HFFc6 (cell line): ENCODE measurements around the gene KCNH3. TPM values are rescaled to one million over a fixed set of nuclear protein-coding genes. Genes with fewer than 3 reads are reported as not detected.

Experiments
- DNase-seq: peaks from one replicate; pipeline ENCODE4 v3.0.0-alpha.2; 2018
- H3K27ac Mint-ChIP-seq: 2 replicates; pipeline ENCODE4 v1.8.0; 2020; ENCODE audit warnings: mild to moderate bottlenecking, mixed read lengths
- H3K27me3 Mint-ChIP-seq: 2 replicates; pipeline ENCODE4 v1.8.0; 2021; ENCODE audit warnings: mild to moderate bottlenecking, moderate library complexity, mixed read lengths; ENCODE audit not compliant: insufficient read depth
- H3K36me3 Mint-ChIP-seq: 2 replicates; pipeline ENCODE4 v1.8.0; 2021; ENCODE audit warnings: low read depth, mixed read lengths
- H3K4me1 Mint-ChIP-seq: 2 replicates; pipeline ENCODE4 v1.8.0; 2020; ENCODE audit warnings: low read depth, mixed read lengths
- H3K4me3 Mint-ChIP-seq: 2 replicates; pipeline ENCODE4 v1.8.0; 2020; ENCODE audit warnings: mild to moderate bottlenecking, moderate library complexity, mixed read lengths
- H3K9me3 Mint-ChIP-seq: 2 replicates; pipeline ENCODE4 v1.8.0; 2020; ENCODE audit warnings: mild to moderate bottlenecking, mixed read lengths
- CTCF ChIP-seq: fragments of 200-600 bp; sonication (generic); IDR thresholded peaks from 2 replicates; pipeline ENCODE4 v1.5.0; 2021; ENCODE audit warnings: antibody characterized with exemption, mild to moderate bottlenecking
- total RNA-seq, 6 experiments: library from RNA; stranded (reverse); fragmentation: NEBNext Ultra II Directional; extraction: Animal tissue kit (Norgen Biotek cat#: 25700); gene quantifications; 2 replicates in 1 of 6; 3 replicates in 5 of 6; pipeline ENCODE4 v1.2.3, GENCODE V29; 2021

The KCNH3 gene
- total RNA-seq, 6 experiments from 2014 or later = 0.05 to 0.10 TPM; not detected in 4

- Mint-ChIP-seq H3K9me3 (no peaks in the 10 kb centered on the region), H3K36me3 (peaks cover 24% of the 10 kb centered on the region), H3K27ac (no peak overlapping the region), H3K4me1 (no peaks in the 10 kb centered on the region), H3K27me3 (no peaks in the 10 kb centered on the region), H3K4me3 (no peak overlapping the region)
- no peak for TF ChIP-seq CTCF
- DNase-seq = no peak
Measured at GRCh38 chr12:49559011-49559675, 20.3 kb downstream of the KCNH3 start.

DNA sequence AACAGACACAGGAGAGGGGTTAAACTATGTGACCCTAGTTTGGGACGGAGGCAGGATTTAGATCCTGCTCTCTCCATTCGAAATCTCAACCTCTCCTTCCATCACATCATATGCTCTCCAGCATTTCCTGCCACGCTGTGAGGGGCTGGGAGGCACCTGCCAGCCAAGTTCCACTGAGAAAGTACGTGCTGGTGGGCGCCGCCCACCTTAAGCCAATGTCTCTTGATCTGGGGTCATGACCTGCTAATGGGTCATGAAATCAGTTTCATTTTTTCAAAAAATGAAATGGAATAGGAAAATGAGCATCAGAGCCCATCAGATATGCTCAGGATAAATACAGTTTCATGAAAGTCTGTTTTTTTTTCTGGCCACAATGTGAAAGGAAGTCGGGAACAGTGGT, 21.9 kb downstream of the KCNH3 start:
- Mint-ChIP-seq H3K4me3 (no peak overlapping the region), H3K27ac (no peak overlapping the region), H3K4me1 (no peaks in the 10 kb centered on the region), H3K9me3 (no peaks in the 10 kb centered on the region), H3K36me3 (peaks cover 24% of the 10 kb centered on the region), H3K27me3 (no peaks in the 10 kb centered on the region)
- TF ChIP-seq CTCF = no peak
- no peak for DNase-seq

- Mint-ChIP-seq H3K4me3 (no peak overlapping the region), H3K27ac (no peak overlapping the region), H3K4me1 (peaks cover 4% of the 10 kb centered on the region), H3K9me3 (no peaks in the 10 kb centered on the region), H3K27me3 (no peaks in the 10 kb centered on the region), H3K36me3 (peaks cover 16% of the 10 kb centered on the region)
- TF ChIP-seq CTCF = no peak
- no peak for DNase-seq
Measured at GRCh38 chr12:49562233-49562632, 23.4 kb downstream of the KCNH3 start.

- Mint-ChIP-seq H3K27ac (no peak overlapping the region), H3K4me1 (peaks cover 6% of the 10 kb centered on the region), H3K4me3 (no peak overlapping the region), H3K36me3 (peaks cover 16% of the 10 kb centered on the region), H3K9me3 (no peaks in the 10 kb centered on the region), H3K27me3 (peaks cover 1% of the 10 kb centered on the region; the same call in 1 of the 2 replicates)
- no peak for DNase-seq
- TF ChIP-seq CTCF = no peak
Measured at GRCh38 chr12:49562831-49563230, 24.0 kb downstream of the KCNH3 start.

DNA sequence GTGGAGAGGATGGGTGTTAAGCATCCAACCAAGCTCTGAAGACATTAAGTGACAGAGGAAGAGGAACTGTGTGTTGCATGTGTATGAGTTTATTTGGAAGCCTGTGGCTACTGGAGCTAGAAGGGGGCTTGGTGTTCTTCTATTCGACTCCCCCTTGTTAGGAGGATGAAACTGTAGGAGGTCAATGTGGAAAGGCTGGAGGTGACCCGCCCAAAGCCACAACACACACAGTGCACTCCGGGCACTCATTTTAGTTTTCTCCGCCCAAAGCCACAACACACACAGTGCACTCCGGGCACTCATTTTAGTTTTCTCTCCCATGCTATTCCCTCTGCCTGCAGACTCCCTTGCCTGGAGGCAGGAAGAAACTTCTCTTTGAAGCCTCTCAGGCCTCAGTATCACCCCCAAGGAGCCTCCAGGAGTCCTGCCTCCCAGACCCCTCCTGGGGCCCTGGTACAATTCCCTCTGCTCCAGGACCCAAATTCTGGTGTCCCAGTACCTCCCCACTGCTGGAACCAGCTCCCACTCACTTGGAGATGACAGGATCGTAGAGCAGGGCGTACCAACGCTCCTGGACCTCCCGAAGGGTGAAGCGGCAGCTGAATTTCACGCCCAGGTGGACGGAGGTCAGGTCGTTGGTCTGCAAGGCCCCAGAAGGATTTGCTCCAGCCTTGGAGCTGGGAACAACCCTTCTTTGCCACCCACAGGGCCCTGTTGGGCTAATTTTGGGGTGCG, 25.3 kb downstream of the KCNH3 start:
- DNase-seq = no peak
- H3K27ac Mint-ChIP-seq = no peak overlapping the region; the same call in 1 of the 2 replicates
- peaks cover 15% of the 10 kb centered on the region for H3K36me3 Mint-ChIP-seq
- peaks cover 2% of the 10 kb centered on the region; the same call in 1 of the 2 replicates for H3K27me3 Mint-ChIP-seq
- no peak overlapping the region for H3K4me3 Mint-ChIP-seq
- peaks cover 6% of the 10 kb centered on the region for H3K4me1 Mint-ChIP-seq
- no peak for TF ChIP-seq CTCF
- H3K9me3 Mint-ChIP-seq = no peaks in the 10 kb centered on the region
